ENCODE data around the gene NFKBIZ.

GRCh38 chr3:101812895-101813294 lies 36.4 kb upstream of the NFKBIZ start:
- TF ChIP-seq CTCF (conservative IDR thresholded peaks at IDR 0.05; ENCODE audit: low read depth, low read length) (no peak), EZH2 (IDR thresholded peaks at IDR 0.05; ENCODE audit: low read length, unreplicated experiment) (no peak), EZH2phosphoT487 (IDR thresholded peaks at IDR 0.05; ENCODE audit: borderline replicate concordance, low read length) (no peak)

Data from PC-3 (cell line).